Measurements from ENCODE around the gene EPB41L4B. TPM values are rescaled to one million over a fixed set of nuclear protein-coding genes. Genes with fewer than 3 reads are reported as not detected.

EPB41L4B gene
- total and polyA plus RNA-seq, 2 of the 13 experiments (the other 11 are each of a cell fraction or from before 2014, with no cell fraction given), result 17.6 to 22.1 TPM

GRCh38 chr9:109304347-109304746, 16.5 kb downstream of the EPB41L4B start (continued):
- TF ChIP-seq KIAA2018 (CRISPR knock-in tag; IDR thresholded peaks at IDR 0.05; ENCODE audit: borderline replicate concordance), result no peak

- no peak for DNase-seq (ENCODE audit: low spot score)
- ChIA-PET POLR2A (no interaction called here), CTCF (ENCODE audit: low intra/inter-chr PET ratio, low total read pairs) (no interaction called here)
- no peak for FAIRE-seq
- Histone ChIP-seq H3K4me3 (replicated peaks in 1 of 3; ENCODE audit: insufficient read depth in 1 of 3, low read depth in 2 of 3, low read length in 3 of 3) (no peak overlapping the region), H3K27me3 (ENCODE audit: control insufficient read depth in 1 of 2, insufficient read depth in 2 of 2, low read length in 2 of 2) (no peaks in the 10 kb centered on the region), H3K9me3 (ENCODE audit: low read length) (no peaks in the 10 kb centered on the region), H3K79me2 (ENCODE audit: insufficient read depth, low read length) (peaks cover 57% of the 10 kb centered on the region), H3K36me3 (replicated peaks in 1 of 2; ENCODE audit: control insufficient read depth in 1 of 2, insufficient read depth in 2 of 2, low read length in 2 of 2) (no peaks in the 10 kb centered on the region), H3K4me1 (ENCODE audit: insufficient read depth, low read length) (peaks cover 53% of the 10 kb centered on the region), H3K4me2 (ENCODE audit: low read depth, low read length) (no peak overlapping the region), H4K20me1 (ENCODE audit: insufficient read depth, low read length) (no peaks in the 10 kb centered on the region), H3K27ac (ENCODE audit: extremely low read length, insufficient read depth, low read length) (no peak overlapping the region), H2AFZ (ENCODE audit: low read length) (no peak overlapping the region), H3K9ac (ENCODE audit: insufficient read depth, low read depth, low read length) (no peak overlapping the region)
- 92% methylated on average over 2 of the region's 2 CpGs for WGBS (ENCODE audit: low lambda C conversion rate)
- ATAC-seq, result no peak
- BruUV-seq (replicated peaks), result no TSS peak
- intact Hi-C loops (cut with micrococcal nuclease; ENCODE audit: unreplicated experiment), result no loop called here
- in situ Hi-C loops (cut with HindIII; ENCODE audit: extremely low pct_ligation_motif_present, low pct_unique_long_range_greater_than_20kb), result no loop called here
- no peak for TF ChIP-seq TOE1 (CRISPR knock-in tag; IDR thresholded peaks at IDR 0.05)
- TF ChIP-seq ZBTB49 (CRISPR knock-in tag; IDR thresholded peaks at IDR 0.05; ENCODE audit: borderline replicate concordance), result no peak
- TF ChIP-seq ESRRA (CRISPR knock-in tag; IDR thresholded peaks at IDR 0.05; ENCODE audit: low read depth), result no peak
- TF ChIP-seq ZNF180 (CRISPR knock-in tag; IDR thresholded peaks at IDR 0.05; ENCODE audit: borderline replicate concordance, low read depth), result no peak
- no peak for TF ChIP-seq DRAP1 (CRISPR knock-in tag; IDR thresholded peaks at IDR 0.05)
- TF ChIP-seq ZNF18 (CRISPR knock-in tag; IDR thresholded peaks at IDR 0.05; ENCODE audit: insufficient replicate concordance), result no peak
- TF ChIP-seq ZSCAN12 (CRISPR knock-in tag; IDR thresholded peaks at IDR 0.05), result no peak
Observed at GRCh38 chr9:109303900-109304299, 17.0 kb downstream of the EPB41L4B start.

Data from HepG2 (cell line).